IMR-90 (cell line): ENCODE measurements around the gene SDHB. TPM values are rescaled to one million over a fixed set of nuclear protein-coding genes. Genes with fewer than 3 reads are reported as not detected.

Experiments
- ATAC-seq: fragments of 200-7000 bp; cut with Tn5 transposase; 2 replicates; pipeline ENCODE4 v1.9.1; 2020; ENCODE audit warnings: low read depth, mild to moderate bottlenecking, moderate library complexity
- BruUV-seq: library from RNA; stranded (reverse); fragments of 400-500 nt; replicated peaks from 2 replicates; lab custom pipeline; 2021; lab: Mats Ljungman, UMichigan
- CTCF ChIA-PET: fragments of 300-600 bp; formaldehyde crosslinking; extraction: SDS; loops from one replicate; lab custom pipeline; 2021; ENCODE audit warnings: antibody characterized with exemption; lab: Yijun Ruan, JAX
- POLR2A ChIA-PET: fragments of 300-600 bp; sonication (Branson Sonifier 250); formaldehyde crosslinking; loops from one replicate; lab custom pipeline; 2022; ENCODE audit warnings: antibody characterized with exemption; ENCODE audit not compliant: unreplicated experiment; lab: Charles Lee
- DNase-seq: peaks from one replicate; pipeline ENCODE4 v3.0.0; 2013
- H2AFZ ChIP-seq: replicated peaks from 2 replicates; pipeline ENCODE3; 2013; ENCODE audit warnings: low read length, mild to moderate bottlenecking; ENCODE audit not compliant: poor library complexity
- H2AK5ac ChIP-seq: 2 replicates; pipeline ENCODE4 v1.6.1; 2013; ENCODE audit warnings: low read depth, low read length, inconsistent platforms
- H2AK9ac ChIP-seq: replicated peaks from 2 replicates; pipeline ENCODE3; 2013; ENCODE audit warnings: mild to moderate bottlenecking, low read depth, low read length, moderate library complexity; ENCODE audit not compliant: poor library complexity
- H2BK120ac ChIP-seq: 2 replicates; pipeline ENCODE4 v1.6.1; 2013; ENCODE audit warnings: low read depth, low read length, inconsistent platforms
- H2BK15ac ChIP-seq: 3 replicates; pipeline ENCODE4 v1.6.1; 2013; ENCODE audit warnings: low read depth, low read length, inconsistent platforms
- H2BK20ac ChIP-seq: 2 replicates; pipeline ENCODE4 v1.6.1; 2013; ENCODE audit warnings: low read depth, mild to moderate bottlenecking, inconsistent platforms, low read length, moderate library complexity
- H2BK5ac ChIP-seq: 2 replicates; pipeline ENCODE4 v1.6.1; 2013; ENCODE audit warnings: mild to moderate bottlenecking, low read depth, low read length, inconsistent platforms; ENCODE audit not compliant: poor library complexity, severe bottlenecking
- H3K14ac ChIP-seq: replicated peaks from 2 replicates; pipeline ENCODE4 v1.6.1; 2013; ENCODE audit warnings: low read depth, low read length, inconsistent platforms
- H3K18ac ChIP-seq: 2 replicates; pipeline ENCODE4 v1.6.1; 2013; ENCODE audit warnings: low read depth, low read length, control low read depth
- H3K23ac ChIP-seq: 2 replicates; pipeline ENCODE4 v1.6.1; 2013; ENCODE audit warnings: low read depth, low read length, inconsistent platforms
- H3K27ac ChIP-seq: 2 replicates; pipeline ENCODE4 v1.5.1; 2013; ENCODE audit warnings: mild to moderate bottlenecking, control low read depth, low read length; ENCODE audit not compliant: insufficient read depth
- H3K27me3 ChIP-seq: 2 replicates; pipeline ENCODE4 v1.6.1; 2013; ENCODE audit warnings: low read length; ENCODE audit not compliant: control insufficient read depth, insufficient read depth
- H3K36me3 ChIP-seq: 2 replicates; pipeline ENCODE4 v1.6.1; 2013; ENCODE audit warnings: low read length, mixed read lengths; ENCODE audit not compliant: control insufficient read depth, insufficient read depth
- H3K4ac ChIP-seq: 2 replicates; pipeline ENCODE4 v1.6.1; 2013; ENCODE audit warnings: low read depth, low read length, inconsistent platforms
- H3K4me1 ChIP-seq: 2 replicates; pipeline ENCODE4 v1.6.1; 2013; ENCODE audit warnings: low read length, mixed read lengths; ENCODE audit not compliant: control insufficient read depth, insufficient read depth
- H3K4me2 ChIP-seq: 2 replicates; pipeline ENCODE4 v1.6.1; 2013; ENCODE audit warnings: low read depth, mild to moderate bottlenecking, control low read depth, low read length, moderate library complexity
- H3K4me3 ChIP-seq: 2 replicates; pipeline ENCODE4 v1.5.1; 2013; ENCODE audit warnings: low read depth, mild to moderate bottlenecking, control low read depth, low read length, moderate library complexity; ENCODE audit not compliant: insufficient read depth
- H3K56ac ChIP-seq: 2 replicates; pipeline ENCODE4 v1.6.1; 2013; ENCODE audit warnings: low read length, inconsistent platforms; ENCODE audit not compliant: insufficient read depth; ENCODE audit errors: extremely low read depth
- H3K79me1 ChIP-seq, 2 experiments: 2 replicates each; pipeline ENCODE4 v1.6.1; 2013; ENCODE audit warnings: low read length in 2 of 2, inconsistent platforms in 1 of 2, low read depth in 1 of 2
- H3K9ac ChIP-seq: 2 replicates; pipeline ENCODE4 v1.6.1; 2013; ENCODE audit warnings: low read depth, low read length, control low read depth
- H3K9me1 ChIP-seq: 2 replicates; pipeline ENCODE4 v1.6.1; 2013; ENCODE audit warnings: low read length, inconsistent platforms; ENCODE audit not compliant: insufficient read depth
- H3K9me3 ChIP-seq: 2 replicates; pipeline ENCODE4 v1.6.1; 2013; ENCODE audit warnings: low read length; ENCODE audit not compliant: control insufficient read depth, insufficient read depth
- H4K20me1 ChIP-seq: 2 replicates; pipeline ENCODE4 v1.6.1; 2013; ENCODE audit warnings: low read length, inconsistent platforms; ENCODE audit not compliant: insufficient read depth
- H4K5ac ChIP-seq: 2 replicates; pipeline ENCODE4 v1.6.1; 2013; ENCODE audit warnings: mild to moderate bottlenecking, low read depth, low read length, control low read depth
- H4K8ac ChIP-seq, 2 experiments: 2 replicates each; pipeline ENCODE4 v1.6.1; 2013; ENCODE audit warnings: low read depth in 2 of 2, low read length in 2 of 2, control low read depth in 1 of 2, inconsistent platforms in 1 of 2
- H4K91ac ChIP-seq: 2 replicates; pipeline ENCODE4 v1.6.1; 2013; ENCODE audit warnings: low read depth, low read length, inconsistent platforms; ENCODE audit not compliant: insufficient read depth
- BHLHE40 ChIP-seq: fragments of 150-350 bp; IDR thresholded peaks from 2 replicates; pipeline ENCODE4 v1.6.1; 2016; ENCODE audit warnings: mild to moderate bottlenecking, low read depth, low read length
- CEBPB ChIP-seq: IDR thresholded peaks from 2 replicates; pipeline ENCODE4 v1.6.1; 2012; ENCODE audit warnings: low read depth, low read length, improper control_type of control experiment
- CHD1 ChIP-seq: IDR thresholded peaks from 2 replicates; pipeline ENCODE4 v1.6.1; 2012; ENCODE audit warnings: low read depth, low read length, improper control_type of control experiment
- CTCF ChIP-seq: conservative IDR thresholded peaks from 2 replicates; pipeline ENCODE4 v1.5.1; 2012; ENCODE audit warnings: mild to moderate bottlenecking, low read depth, low read length, improper control_type of control experiment
- ELK1 ChIP-seq: fragments of 150-350 bp; IDR thresholded peaks from 2 replicates; pipeline ENCODE4 v1.6.1; 2016; ENCODE audit warnings: low read depth, mild to moderate bottlenecking, low read length, moderate library complexity, borderline replicate concordance
- FOS ChIP-seq: fragments of 150-350 bp; IDR thresholded peaks from 2 replicates; pipeline ENCODE4 v1.6.1; 2016; ENCODE audit warnings: low read depth, low read length
- MAFK ChIP-seq: IDR thresholded peaks from 2 replicates; pipeline ENCODE4 v1.6.1; 2012; ENCODE audit warnings: low read depth, low read length, improper control_type of control experiment
- MXI1 ChIP-seq: IDR thresholded peaks from 2 replicates; pipeline ENCODE4 v1.6.1; 2012; ENCODE audit warnings: low read depth, mild to moderate bottlenecking, low read length, moderate library complexity, borderline replicate concordance
- NFE2L2 ChIP-seq: fragments of 150-350 bp; IDR thresholded peaks from 2 replicates; pipeline ENCODE4 v1.6.1; 2016; ENCODE audit warnings: low read depth, mild to moderate bottlenecking, low read length
- POLR2A ChIP-seq: IDR thresholded peaks from 2 replicates; pipeline ENCODE4 v1.6.1; 2012; ENCODE audit warnings: mild to moderate bottlenecking, low read depth, low read length
- RAD21 ChIP-seq: IDR thresholded peaks from 2 replicates; pipeline ENCODE4 v1.6.1; 2012; ENCODE audit warnings: low read length, improper control_type of control experiment
- RCOR1 ChIP-seq: IDR thresholded peaks from 2 replicates; pipeline ENCODE4 v1.6.1; 2012; ENCODE audit warnings: mild to moderate bottlenecking, low read length, improper control_type of control experiment; ENCODE audit not compliant: insufficient replicate concordance
- RFX5 ChIP-seq: IDR thresholded peaks from 2 replicates; pipeline ENCODE4 v1.8.0; 2012; ENCODE audit warnings: low read depth, mild to moderate bottlenecking, low read length, moderate library complexity
- USF2 ChIP-seq: fragments of 150-350 bp; IDR thresholded peaks from 2 replicates; pipeline ENCODE4 v1.6.1; 2017; ENCODE audit warnings: mild to moderate bottlenecking, antibody characterized with exemption, low read length, low read depth
- WGBS, 2 experiments: methylation state at CpG; one replicate each; pipeline versions ENCODE4 v1.1.5 to v1.1.7; 2013; ENCODE audit warnings: missing lambda C conversion rate in 2 of 2; ENCODE audit not compliant: insufficient read length in 1 of 2; ENCODE audit errors: extremely low coverage in 2 of 2; 5-methylcytosine and 5-hydroxymethylcytosine counted together
- dilution Hi-C: fragments of 300-500 bp; cut with HindIII; formaldehyde crosslinking; loops from one replicate; pipeline ENCODE4 v1.14.3; 2018; ENCODE audit warnings: low sequenced_read_pairs; ENCODE audit not compliant: unreplicated experiment
- in situ Hi-C: fragments of 300-500 bp; cut with MboI; formaldehyde crosslinking; loops from 3 replicates; pipeline ENCODE4 v1.14.3; 2019; ENCODE audit warnings: low sequenced_read_pairs, inconsistent platforms, mixed read lengths
- intact Hi-C: fragments of 100-400 bp; cut with micrococcal nuclease; formaldehyde crosslinking; loops from 2 replicates; pipeline ENCODE4 v1.10.0; 2022
- polyA plus RNA-seq, 3 experiments: library from polyadenylated mRNA; depleted of rRNA; stranded (reverse); fragments of >200 nt; gene quantifications; 2 replicates each; pipeline ENCODE4 v1.2.3, GENCODE V29; 2012; ENCODE audit warnings: low replicate concordance in 1 of 3
- total RNA-seq: library from RNA; depleted of rRNA; stranded (reverse); fragments of >200 nt; gene quantifications from 2 replicates; pipeline ENCODE4 v1.2.3, GENCODE V29; 2012

Gene SDHB
- total and polyA plus RNA-seq, 2 of the 4 experiments (the other 2 are of a cell fraction), result 122 to 206 TPM

GRCh38 chr1:17032741-17033140 lies 21.1 kb downstream of the SDHB start:
- no peak overlapping the region for H4K5ac ChIP-seq
- H3K14ac ChIP-seq, result no peak overlapping the region
- no peaks in the 10 kb centered on the region for H3K27me3 ChIP-seq
- H3K9me3 ChIP-seq, result no peaks in the 10 kb centered on the region
- no peak overlapping the region for H3K56ac ChIP-seq
- in situ Hi-C loops (loop anchor here (25.0 kb wide), 1 partner anchor 420 kb away; the partner anchor contains the start of gene NBPF1), dilution Hi-C loops (no loop called here), intact Hi-C loops (no loop called here)
- H3K27ac ChIP-seq, result no peak overlapping the region
- H3K18ac ChIP-seq, result no peak overlapping the region
- no peak overlapping the region for H4K91ac ChIP-seq
- H3K4ac ChIP-seq, result no peak overlapping the region
- peaks cover 31% of the 10 kb centered on the region for H3K36me3 ChIP-seq
- no peak overlapping the region for H2BK20ac ChIP-seq
- H2BK15ac ChIP-seq, result no peak overlapping the region
- H3K9ac ChIP-seq, result no peak overlapping the region
- no peak overlapping the region for H2AK5ac ChIP-seq
- H4K20me1 ChIP-seq, result no peaks in the 10 kb centered on the region; the same call in 1 of the 2 replicates
- H2BK5ac ChIP-seq, result no peak overlapping the region
- H4K8ac ChIP-seq, result no peak overlapping the region
- no peaks in the 10 kb centered on the region for H3K9me1 ChIP-seq
- ChIA-PET CTCF (interaction anchor here (1.3 kb wide), 1 partner anchor 13 kb away, joined by 3 read pairs; no protein-coding TSS in a partner anchor), POLR2A (no interaction called here)
- H3K4me3 ChIP-seq, result no peak overlapping the region
- TF ChIP-seq CEBPB, result no peak
- no peak for TF ChIP-seq MAFK
- TF ChIP-seq RCOR1, result no peak
- no peak for TF ChIP-seq MXI1
- no peak for TF ChIP-seq CTCF
- no peak for TF ChIP-seq POLR2A
- TF ChIP-seq ELK1, result no peak
- no peak for TF ChIP-seq FOS
- TF ChIP-seq USF2, result no peak
- TF ChIP-seq BHLHE40, result no peak
- no peak for TF ChIP-seq NFE2L2
- no peak for TF ChIP-seq RFX5
- TF ChIP-seq CHD1, result no peak
- no peak for TF ChIP-seq RAD21
- 100% methylated on average over 2 of the region's 3 CpGs; no CpG with 5 or more reads in 1 of the 2 experiments for WGBS, 2 experiments
- no peak overlapping the region for H2AFZ ChIP-seq
- ATAC-seq (no peak), DNase-seq (no peak)
- BruUV-seq, result no TSS peak
- H2AK9ac ChIP-seq, result no peak overlapping the region
- H3K4me2 ChIP-seq, result no peak overlapping the region
- no peak overlapping the region for H2BK120ac ChIP-seq
- H3K79me1 ChIP-seq, result peaks cover 9 to 28% of the 10 kb centered on the region in 2 experiments; a peak in 3 of 4 replicates
- no peaks in the 10 kb centered on the region for H3K4me1 ChIP-seq
- H3K23ac ChIP-seq, result no peak overlapping the region
